Stimulated activated CD8-positive, alpha-beta memory T cell treated with anti-CD3 and anti-CD28 coated beads, Interleukin-12 subunit alpha, Interleukin-12 subunit beta, amount 100 ng/mL, for 4 hours (primary cell): ENCODE measurements around the gene OR2J2.
"Not testable (repeated sequence)": the region's sequence is repeated elsewhere in the genome, so short reads cannot be mapped to it uniquely, and the experiment has no call there.

Source experiments
- DNase-seq: peaks from one replicate; pipeline ENCODE4 v3.0.0-alpha.2; 2020; ENCODE audit warnings: low read depth

The OR2J2 gene

GRCh38 chr6:29170607-29171006, at the start of gene OR2J2:
TSS of gene OR2J2 (plus strand) at chr6:29170907. CDS start at chr6:29173636, 2,729 bp downstream.
- DNase-seq, result not testable (repeated sequence)

DNA sequence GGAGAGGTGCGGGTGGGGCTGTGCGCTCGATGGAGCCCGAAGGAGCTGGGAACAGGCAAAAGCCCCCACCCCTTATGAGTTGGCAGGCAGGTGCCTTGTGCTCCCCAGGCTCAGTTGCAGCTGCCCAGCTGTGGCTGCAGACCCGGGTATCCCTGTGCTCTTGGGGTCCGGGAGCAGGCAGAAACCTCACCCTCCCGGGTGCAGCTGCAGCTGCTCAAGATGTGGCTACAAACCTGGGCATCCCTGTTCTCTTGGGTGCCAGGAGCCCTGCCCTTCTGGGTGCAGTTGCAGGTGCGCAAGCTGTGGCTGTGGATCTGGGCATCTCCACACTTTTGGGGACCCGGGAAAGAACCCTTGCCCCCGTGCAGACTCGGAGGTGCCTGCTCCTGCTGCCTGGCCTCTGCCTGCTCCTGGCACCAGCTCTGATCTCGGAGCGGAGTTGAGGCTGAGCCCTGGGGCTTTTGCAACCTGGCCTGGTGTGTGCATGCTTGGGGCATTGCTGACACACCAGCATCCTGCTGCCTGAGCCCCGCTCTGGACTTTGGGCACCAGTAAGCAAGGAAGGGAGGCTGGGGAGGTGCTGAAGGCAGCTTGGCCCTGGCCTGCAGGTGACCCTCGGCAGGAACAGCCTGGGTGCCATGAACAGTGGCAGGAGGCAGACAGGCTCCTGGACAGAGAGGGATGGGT, 41.2 kb upstream of the OR2J2 start:
- DNase-seq, result no peak

- no peak for DNase-seq
Measured at GRCh38 chr6:29130644-29131043, 40.1 kb upstream of the OR2J2 start.

GRCh38 chr6:29131691-29132090, 39.0 kb upstream of the OR2J2 start:
- DNase-seq, result no peak

- no peak for DNase-seq
Measured at GRCh38 chr6:29137724-29138123, 33.0 kb upstream of the OR2J2 start.

DNA sequence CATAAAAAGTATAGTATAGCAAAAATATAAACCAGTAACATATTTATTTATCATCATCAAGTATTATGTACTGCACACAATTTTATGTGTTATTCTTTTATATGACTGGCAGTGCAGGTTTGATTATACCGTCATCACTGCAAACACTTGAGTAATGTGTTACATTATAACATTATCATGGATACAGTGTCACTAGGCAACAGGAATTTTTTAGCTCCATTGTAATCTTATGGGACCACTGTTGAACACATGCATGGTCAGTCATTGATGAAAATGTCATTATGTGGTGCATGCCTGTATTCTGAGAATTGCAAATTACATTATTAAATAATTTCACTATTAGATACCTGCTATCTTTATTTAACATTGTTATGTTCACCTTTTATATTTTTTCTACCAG, 29.1 kb upstream of the OR2J2 start:
- DNase-seq, result no peak

DNA sequence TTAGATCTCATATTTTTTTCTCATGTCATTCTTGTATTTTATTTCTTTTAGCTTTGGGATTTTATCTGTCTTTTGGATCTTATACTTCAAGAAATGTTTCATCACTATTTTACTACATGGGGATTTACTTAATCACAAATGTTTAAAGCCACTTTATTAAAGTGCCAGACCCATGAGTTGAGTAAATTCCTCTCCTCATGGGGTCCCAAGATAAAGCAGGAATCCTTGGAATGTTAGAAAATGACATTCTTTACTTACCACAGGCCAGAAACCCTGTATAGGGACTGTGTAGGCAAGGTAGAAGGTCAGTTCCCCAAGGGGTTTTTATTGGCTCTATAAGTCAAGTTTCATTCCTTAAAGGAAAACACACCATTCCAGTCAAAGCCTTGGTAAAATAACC, 28.4 kb upstream of the OR2J2 start:
- DNase-seq, result no peak

GRCh38 chr6:29146179-29146578, 24.5 kb upstream of the OR2J2 start:
- no peak for DNase-seq

DNA sequence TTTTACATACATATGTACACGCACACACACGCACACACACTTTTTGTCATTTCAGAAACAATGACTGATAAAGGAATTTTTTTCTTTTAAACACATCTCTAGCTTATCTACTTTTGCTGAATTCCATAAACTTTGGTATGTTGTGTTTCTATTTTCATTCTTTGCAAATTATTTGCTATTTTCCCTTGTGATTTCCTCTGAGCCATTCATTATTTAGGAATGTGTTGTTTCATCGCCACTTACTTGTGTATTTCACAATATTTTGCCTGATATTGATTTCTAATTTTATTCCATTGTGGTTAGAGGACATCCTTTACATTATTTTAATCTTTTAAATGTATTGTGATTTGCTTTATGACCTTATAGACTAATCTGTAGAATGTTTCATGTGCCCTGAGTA, 23.6 kb upstream of the OR2J2 start:
- DNase-seq, result no peak

DNA sequence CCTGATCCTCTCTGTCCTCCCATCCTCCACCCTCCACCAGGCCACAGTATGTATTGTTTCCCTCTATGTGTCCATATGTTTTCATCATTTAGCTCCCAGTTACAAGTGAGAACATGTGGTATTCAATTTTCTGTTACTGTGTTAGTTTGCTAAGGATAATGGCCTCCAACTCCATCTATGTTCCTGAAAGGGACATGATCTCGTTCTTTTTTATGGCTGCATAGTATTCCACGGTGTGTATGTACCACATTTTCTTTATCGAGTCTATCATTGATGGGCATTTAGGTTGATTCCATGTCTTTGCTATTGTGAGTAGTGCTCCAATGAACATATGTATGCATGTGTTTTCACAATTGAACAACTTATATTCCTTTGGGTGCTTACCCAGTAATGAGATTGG, 21.3 kb upstream of the OR2J2 start:
- not testable (repeated sequence) for DNase-seq

- no peak for DNase-seq
Measured at GRCh38 chr6:29153083-29153482, 17.6 kb upstream of the OR2J2 start.

DNA sequence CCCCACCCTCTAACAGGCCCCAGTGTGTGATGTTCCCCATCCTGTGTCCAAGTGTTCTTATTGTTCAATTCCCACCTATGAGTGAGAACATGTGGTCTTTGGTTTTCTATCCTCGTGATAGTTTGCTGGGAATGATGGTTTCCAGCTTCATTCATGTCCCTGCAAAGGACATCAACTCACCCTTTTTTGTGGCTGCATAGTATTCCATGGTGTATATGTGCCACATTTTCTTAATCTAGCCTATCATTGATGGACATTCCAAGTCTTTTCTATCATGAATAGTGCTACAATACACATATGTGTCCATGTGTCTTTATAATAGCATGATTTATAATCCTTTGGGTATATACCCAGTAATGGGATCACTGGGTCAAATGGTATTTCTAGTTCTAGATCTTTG, 15.5 kb upstream of the OR2J2 start:
- not testable (repeated sequence) for DNase-seq

DNA sequence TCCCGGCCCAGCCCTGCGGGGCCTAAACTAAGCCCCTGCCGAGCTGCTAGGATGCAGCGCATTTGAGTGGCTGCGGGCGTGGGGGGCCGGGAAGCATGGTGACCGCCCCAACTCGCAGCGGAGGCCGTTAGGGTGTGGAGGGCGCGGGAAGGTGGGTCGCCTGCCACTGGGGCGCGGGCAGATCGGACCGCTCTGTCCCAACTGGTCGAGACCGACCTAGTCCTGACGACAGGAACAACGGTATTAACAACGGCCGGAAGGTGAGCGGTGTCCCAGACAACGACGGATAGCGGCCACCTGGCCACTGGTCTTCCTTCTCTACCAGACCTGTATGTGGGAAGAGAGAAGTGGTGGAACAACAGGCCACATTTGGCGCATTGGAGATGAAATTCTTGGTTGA, 10.8 kb upstream of the OR2J2 start:
- DNase-seq, result not testable (repeated sequence)

GRCh38 chr6:29165571-29165970, 5.1 kb upstream of the OR2J2 start:
- not testable (repeated sequence) for DNase-seq

GRCh38 chr6:29171736-29172135, 1.0 kb downstream of the OR2J2 start:
- DNase-seq, result no peak

GRCh38 chr6:29183594-29183993, 12.9 kb downstream of the OR2J2 start:
- DNase-seq, result no peak

DNA sequence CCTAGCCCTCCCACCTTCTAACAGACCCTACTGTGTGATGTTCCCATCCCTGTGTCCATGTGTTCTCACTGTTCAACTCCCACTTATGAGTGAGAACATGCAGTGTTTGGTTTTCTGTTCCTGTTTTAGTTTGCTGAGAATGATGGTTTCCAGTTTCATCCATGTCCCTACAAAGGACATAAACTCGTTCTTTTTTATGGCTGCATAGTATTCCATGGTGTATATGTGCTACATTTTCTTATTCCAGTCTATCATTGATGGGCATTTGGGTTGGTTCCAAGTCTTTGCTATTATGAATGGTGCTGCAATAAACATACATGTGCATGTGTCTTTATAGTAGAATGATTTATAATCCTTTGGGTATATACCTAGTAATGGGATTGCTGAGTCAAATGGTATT, 18.0 kb downstream of the OR2J2 start:
- not testable (repeated sequence) for DNase-seq

GRCh38 chr6:29200767-29201662, 30.3 kb downstream of the OR2J2 start:
- DNase-seq, result no peak

- DNase-seq, result no peak
Measured at GRCh38 chr6:29201966-29202365, 31.3 kb downstream of the OR2J2 start.

- DNase-seq, result no peak
Measured at GRCh38 chr6:29211488-29211887, 40.8 kb downstream of the OR2J2 start.

- DNase-seq, result no peak
Measured at GRCh38 chr6:29216528-29216927, 45.8 kb downstream of the OR2J2 start.

DNA sequence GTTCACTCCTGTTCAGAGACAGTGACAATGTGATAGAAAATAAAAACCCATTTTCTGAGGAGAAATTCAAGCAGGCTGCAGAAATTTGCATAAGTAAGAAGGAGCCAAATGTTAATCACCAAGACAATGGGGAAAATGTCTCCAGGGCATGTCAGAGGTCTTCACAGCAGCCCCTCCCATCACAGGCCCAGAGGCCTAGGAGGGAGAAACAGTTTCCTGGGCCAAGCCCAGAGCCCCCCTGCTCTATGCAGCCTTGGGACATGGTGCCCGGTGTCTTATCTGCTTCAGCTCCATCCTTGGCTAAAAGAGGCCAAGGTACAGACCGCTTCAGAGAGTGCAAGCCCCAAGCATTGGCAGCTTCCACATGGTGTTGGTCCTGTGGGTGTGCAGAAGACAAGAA, 46.5 kb downstream of the OR2J2 start:
- not testable (repeated sequence) for DNase-seq

DNA sequence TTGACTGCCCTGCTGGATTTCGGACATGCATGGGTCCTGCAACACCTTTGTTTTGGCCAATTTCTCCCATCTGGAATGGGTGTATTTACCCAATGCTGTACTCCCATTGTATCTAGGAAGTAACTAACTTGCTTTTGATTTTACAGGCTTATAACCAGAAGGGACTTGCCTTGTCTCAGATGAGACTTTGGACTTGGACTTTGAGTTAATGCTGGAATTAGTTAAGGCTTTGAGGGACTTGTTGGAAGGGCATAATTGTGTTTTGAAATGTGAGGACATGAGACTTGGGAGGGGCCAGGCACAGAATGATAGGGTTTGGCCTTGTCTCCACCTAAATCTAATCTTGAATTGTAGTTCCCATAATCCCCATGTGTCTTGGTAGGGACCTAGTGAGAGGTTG, 47.3 kb downstream of the OR2J2 start:
- not testable (repeated sequence) for DNase-seq
